Mesendoderm (in vitro differentiated cells): ENCODE data around the gene SNAP47.

ENCODE experiments used
- DNase-seq: peaks from one replicate; pipeline ENCODE4 v3.0.0; 2013
- H2AK5ac ChIP-seq: 2 replicates; pipeline ENCODE4 v1.6.1; 2013; ENCODE audit warnings: low read length, inconsistent platforms
- H2BK120ac ChIP-seq: 2 replicates; pipeline ENCODE4 v1.6.1; 2013; ENCODE audit warnings: low read depth, mild to moderate bottlenecking, low read length, moderate library complexity, mixed read lengths
- H2BK15ac ChIP-seq: replicated peaks from 2 replicates; pipeline ENCODE4 v1.6.1; 2013; ENCODE audit warnings: low read depth, mild to moderate bottlenecking, moderate library complexity
- H2BK5ac ChIP-seq: 2 replicates; pipeline ENCODE4 v1.6.1; 2013; ENCODE audit warnings: low read length, inconsistent platforms
- H3K18ac ChIP-seq: 2 replicates; pipeline ENCODE4 v1.6.1; 2013; ENCODE audit warnings: mild to moderate bottlenecking, low read length, mixed read lengths
- H3K23ac ChIP-seq: one replicate; pipeline ENCODE4 v1.6.1; 2013; ENCODE audit warnings: low read length
- H3K27ac ChIP-seq: 2 replicates; pipeline ENCODE4 v1.5.1; 2013; ENCODE audit warnings: low read depth, mild to moderate bottlenecking, inconsistent platforms, low read length, moderate library complexity
- H3K27me3 ChIP-seq: 2 replicates; pipeline ENCODE4 v1.6.1; 2013; ENCODE audit warnings: low read length, control low read depth, mild to moderate bottlenecking, inconsistent platforms; ENCODE audit not compliant: insufficient read depth, poor library complexity
- H3K36me3 ChIP-seq: 2 replicates; pipeline ENCODE4 v1.6.1; 2013; ENCODE audit warnings: low read length, inconsistent platforms; ENCODE audit not compliant: control insufficient read depth, insufficient read depth
- H3K4ac ChIP-seq: one replicate; pipeline ENCODE4 v1.6.1; 2013; ENCODE audit warnings: low read depth, mild to moderate bottlenecking, low read length, moderate library complexity
- H3K4me1 ChIP-seq: 2 replicates; pipeline ENCODE4 v1.6.1; 2013; ENCODE audit warnings: low read depth, low read length, inconsistent platforms; ENCODE audit not compliant: control insufficient read depth
- H3K4me2 ChIP-seq: 2 replicates; pipeline ENCODE4 v1.6.1; 2013; ENCODE audit warnings: low read length
- H3K4me3 ChIP-seq: 2 replicates; pipeline ENCODE4 v1.5.1; 2013; ENCODE audit warnings: mild to moderate bottlenecking, low read length
- H3K56ac ChIP-seq: one replicate; pipeline ENCODE4 v1.6.1; 2013; ENCODE audit warnings: low read length
- H3K79me1 ChIP-seq: 2 replicates; pipeline ENCODE4 v1.6.1; 2013; ENCODE audit warnings: low read length, inconsistent platforms
- H3K79me2 ChIP-seq: 2 replicates; pipeline ENCODE4 v1.6.1; 2013; ENCODE audit warnings: mild to moderate bottlenecking, low read length; ENCODE audit not compliant: control insufficient read depth, insufficient read depth
- H3K9ac ChIP-seq: 2 replicates; pipeline ENCODE4 v1.6.1; 2013; ENCODE audit warnings: low read length, inconsistent platforms
- H4K5ac ChIP-seq: one replicate; pipeline ENCODE4 v1.6.1; 2013; ENCODE audit warnings: low read length
- H4K8ac ChIP-seq: one replicate; pipeline ENCODE4 v1.6.1; 2013; ENCODE audit warnings: low read depth, mild to moderate bottlenecking, control low read depth, low read length, moderate library complexity
- WGBS: extraction: QIAGEN DNeasy Blood & Tissue Kit; methylation state at CpG from one replicate; pipeline ENCODE4 v1.1.7; 2013; ENCODE audit warnings: low lambda C conversion rate, missing lambda C conversion rate; ENCODE audit not compliant: insufficient coverage; ENCODE audit errors: extremely low coverage; 5-methylcytosine and 5-hydroxymethylcytosine counted together

Gene SNAP47

GRCh38 chr1:227780101-227781044 is 45.1 kb downstream of the SNAP47 start:
- Histone ChIP-seq H4K5ac (no peak overlapping the region), H3K4me2 (no peak overlapping the region), H3K4ac (no peak overlapping the region), H3K4me3 (no peak overlapping the region), H3K4me1 (no peaks in the 10 kb centered on the region), H3K36me3 (no peaks in the 10 kb centered on the region), H3K27me3 (no peaks in the 10 kb centered on the region), H3K18ac (no peak overlapping the region), H2BK5ac (no peak overlapping the region), H3K23ac (no peak overlapping the region), H4K8ac (no peak overlapping the region), H2BK15ac (no peak overlapping the region), H3K79me1 (no peaks in the 10 kb centered on the region), H3K56ac (no peak overlapping the region), H2AK5ac (no peak overlapping the region), H3K27ac (no peak overlapping the region), H3K9ac (no peak overlapping the region), H3K79me2 (no peaks in the 10 kb centered on the region), H2BK120ac (no peak overlapping the region)
- WGBS, result no CpG with 5 or more reads among the region's 23 CpGs
- no peak for DNase-seq

GRCh38 chr1:227781314-227781930 is 46.2 kb downstream of the SNAP47 start:
- Histone ChIP-seq H3K23ac (no peak overlapping the region), H2BK120ac (no peak overlapping the region), H3K4me3 (no peak overlapping the region), H3K79me1 (no peaks in the 10 kb centered on the region), H3K27me3 (no peaks in the 10 kb centered on the region), H3K36me3 (no peaks in the 10 kb centered on the region), H2AK5ac (no peak overlapping the region), H2BK15ac (no peak overlapping the region), H3K18ac (no peak overlapping the region), H3K4ac (no peak overlapping the region), H3K4me2 (no peak overlapping the region), H4K8ac (no peak overlapping the region), H3K9ac (no peak overlapping the region), H4K5ac (no peak overlapping the region), H3K56ac (no peak overlapping the region), H3K4me1 (no peaks in the 10 kb centered on the region), H2BK5ac (no peak overlapping the region), H3K79me2 (no peaks in the 10 kb centered on the region), H3K27ac (no peak overlapping the region)
- DNase-seq, result no peak
- WGBS, result no CpG with 5 or more reads among the region's 15 CpGs

- Histone ChIP-seq H3K23ac (no peak overlapping the region), H3K36me3 (no peaks in the 10 kb centered on the region), H3K56ac (no peak overlapping the region), H4K8ac (no peak overlapping the region), H3K27ac (no peak overlapping the region), H2BK5ac (no peak overlapping the region), H3K79me2 (no peaks in the 10 kb centered on the region), H3K27me3 (no peaks in the 10 kb centered on the region), H3K4me3 (no peak overlapping the region), H3K4ac (no peak overlapping the region), H3K4me2 (no peak overlapping the region), H2BK15ac (no peak overlapping the region), H2BK120ac (no peak overlapping the region), H3K9ac (no peak overlapping the region), H3K4me1 (no peaks in the 10 kb centered on the region), H4K5ac (no peak overlapping the region), H3K79me1 (no peaks in the 10 kb centered on the region), H2AK5ac (no peak overlapping the region), H3K18ac (no peak overlapping the region)
- no CpG with 5 or more reads among the region's 4 CpGs for WGBS
- no peak for DNase-seq
These were observed 47.0 kb downstream of the SNAP47 start for GRCh38 chr1:227782226-227782625.

- Histone ChIP-seq H2AK5ac (no peak overlapping the region), H4K5ac (no peak overlapping the region), H2BK15ac (no peak overlapping the region), H3K9ac (no peak overlapping the region), H2BK5ac (no peak overlapping the region), H3K4me1 (no peaks in the 10 kb centered on the region), H3K4me3 (no peak overlapping the region), H3K27ac (no peak overlapping the region), H3K4ac (no peak overlapping the region), H3K23ac (no peak overlapping the region), H3K36me3 (no peaks in the 10 kb centered on the region), H3K4me2 (no peak overlapping the region), H3K79me2 (no peaks in the 10 kb centered on the region), H4K8ac (no peak overlapping the region), H2BK120ac (no peak overlapping the region), H3K27me3 (no peaks in the 10 kb centered on the region), H3K18ac (no peak overlapping the region), H3K79me1 (no peaks in the 10 kb centered on the region), H3K56ac (no peak overlapping the region)
- DNase-seq, result no peak
- no CpG with 5 or more reads among the region's 13 CpGs for WGBS
These were observed 50.0 kb downstream of the SNAP47 start for GRCh38 chr1:227785094-227785804.

- no peak for DNase-seq
- H2AK5ac ChIP-seq, result no peak overlapping the region
- no peaks in the 10 kb centered on the region for H3K36me3 ChIP-seq
- H2BK5ac ChIP-seq, result no peak overlapping the region
- H3K56ac ChIP-seq, result no peak overlapping the region
- WGBS, result no CpG with 5 or more reads among the region's 19 CpGs
- H2BK120ac ChIP-seq, result no peak overlapping the region
- no peak overlapping the region for H3K4me3 ChIP-seq
- no peak overlapping the region for H3K27ac ChIP-seq
- no peak overlapping the region for H4K8ac ChIP-seq
- H3K79me2 ChIP-seq, result no peaks in the 10 kb centered on the region
- H3K27me3 ChIP-seq, result no peaks in the 10 kb centered on the region
- no peak overlapping the region for H3K4me2 ChIP-seq
- H3K18ac ChIP-seq, result no peak overlapping the region
- H3K79me1 ChIP-seq, result no peaks in the 10 kb centered on the region
- no peak overlapping the region for H4K5ac ChIP-seq
- H3K4ac ChIP-seq, result no peak overlapping the region
- no peak overlapping the region for H3K23ac ChIP-seq
- H3K9ac ChIP-seq, result no peak overlapping the region
- H3K4me1 ChIP-seq, result no peaks in the 10 kb centered on the region
- H2BK15ac ChIP-seq, result no peak overlapping the region
These were observed 50.8 kb downstream of the SNAP47 start for GRCh38 chr1:227785805-227786671.
